Measurements from ENCODE around the gene CD84.

DNA sequence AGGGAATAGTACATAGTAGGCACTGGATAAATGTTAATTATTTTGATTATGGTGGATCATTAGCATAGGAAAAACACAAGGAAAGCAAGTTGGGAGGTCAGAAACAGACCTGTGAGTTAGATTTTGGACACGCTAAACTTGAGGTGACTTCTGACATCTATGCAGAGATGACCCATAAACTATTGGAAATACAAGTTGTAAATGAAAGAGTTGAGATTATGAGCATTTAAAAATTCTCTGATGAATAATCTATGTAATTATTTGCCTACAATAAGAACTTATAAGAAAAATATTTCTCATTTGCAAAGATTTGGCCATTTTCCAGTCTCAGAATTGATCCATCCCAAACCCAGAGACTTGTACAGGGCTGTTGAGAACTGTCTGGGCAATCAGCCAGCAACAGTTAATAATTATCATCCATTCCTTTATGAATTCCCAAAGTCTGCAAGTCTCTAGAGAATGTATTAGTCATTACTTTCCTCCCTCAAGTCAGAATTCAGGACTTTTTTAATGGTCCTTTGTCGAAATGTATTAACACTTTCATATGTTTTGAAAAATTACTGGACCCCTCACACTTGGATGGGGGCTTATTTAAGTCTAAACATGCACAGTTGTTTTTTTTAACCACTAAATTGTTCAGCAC is 36.9 kb downstream of the CD84 start:
- TF ChIP-seq, protein P1, sequence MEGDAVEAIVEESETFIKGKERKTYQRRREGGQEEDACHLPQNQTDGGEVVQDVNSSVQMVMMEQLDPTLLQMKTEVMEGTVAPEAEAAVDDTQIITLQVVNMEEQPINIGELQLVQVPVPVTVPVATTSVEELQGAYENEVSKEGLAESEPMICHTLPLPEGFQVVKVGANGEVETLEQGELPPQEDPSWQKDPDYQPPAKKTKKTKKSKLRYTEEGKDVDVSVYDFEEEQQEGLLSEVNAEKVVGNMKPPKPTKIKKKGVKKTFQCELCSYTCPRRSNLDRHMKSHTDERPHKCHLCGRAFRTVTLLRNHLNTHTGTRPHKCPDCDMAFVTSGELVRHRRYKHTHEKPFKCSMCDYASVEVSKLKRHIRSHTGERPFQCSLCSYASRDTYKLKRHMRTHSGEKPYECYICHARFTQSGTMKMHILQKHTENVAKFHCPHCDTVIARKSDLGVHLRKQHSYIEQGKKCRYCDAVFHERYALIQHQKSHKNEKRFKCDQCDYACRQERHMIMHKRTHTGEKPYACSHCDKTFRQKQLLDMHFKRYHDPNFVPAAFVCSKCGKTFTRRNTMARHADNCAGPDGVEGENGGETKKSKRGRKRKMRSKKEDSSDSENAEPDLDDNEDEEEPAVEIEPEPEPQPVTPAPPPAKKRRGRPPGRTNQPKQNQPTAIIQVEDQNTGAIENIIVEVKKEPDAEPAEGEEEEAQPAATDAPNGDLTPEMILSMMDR (conservative IDR thresholded peaks at IDR 0.05; ENCODE audit: low read depth, low read length) = no peak
- TF ChIP-seq EZH2 (IDR thresholded peaks at IDR 0.05; ENCODE audit: borderline replicate concordance, low read depth, low read length, poor library complexity, severe bottlenecking) = no peak
